Activated CD8-positive, alpha-beta memory T cell treated with anti-CD3 and anti-CD28 coated beads, Interleukin-2, amount 50 U/mL, for 48 hours (primary cell): ENCODE results near the gene NTN1.
A peak's percentile ranks its signal among the peaks of the same experiment; 100 is the strongest.

Experiments
- DNase-seq: peaks from one replicate; pipeline ENCODE4 v3.0.0-alpha.2; 2020

The NTN1 gene

GRCh38 chr17:9235346-9235745, 214.0 kb downstream of the NTN1 start:
- DNase-seq, result no peak

DNA sequence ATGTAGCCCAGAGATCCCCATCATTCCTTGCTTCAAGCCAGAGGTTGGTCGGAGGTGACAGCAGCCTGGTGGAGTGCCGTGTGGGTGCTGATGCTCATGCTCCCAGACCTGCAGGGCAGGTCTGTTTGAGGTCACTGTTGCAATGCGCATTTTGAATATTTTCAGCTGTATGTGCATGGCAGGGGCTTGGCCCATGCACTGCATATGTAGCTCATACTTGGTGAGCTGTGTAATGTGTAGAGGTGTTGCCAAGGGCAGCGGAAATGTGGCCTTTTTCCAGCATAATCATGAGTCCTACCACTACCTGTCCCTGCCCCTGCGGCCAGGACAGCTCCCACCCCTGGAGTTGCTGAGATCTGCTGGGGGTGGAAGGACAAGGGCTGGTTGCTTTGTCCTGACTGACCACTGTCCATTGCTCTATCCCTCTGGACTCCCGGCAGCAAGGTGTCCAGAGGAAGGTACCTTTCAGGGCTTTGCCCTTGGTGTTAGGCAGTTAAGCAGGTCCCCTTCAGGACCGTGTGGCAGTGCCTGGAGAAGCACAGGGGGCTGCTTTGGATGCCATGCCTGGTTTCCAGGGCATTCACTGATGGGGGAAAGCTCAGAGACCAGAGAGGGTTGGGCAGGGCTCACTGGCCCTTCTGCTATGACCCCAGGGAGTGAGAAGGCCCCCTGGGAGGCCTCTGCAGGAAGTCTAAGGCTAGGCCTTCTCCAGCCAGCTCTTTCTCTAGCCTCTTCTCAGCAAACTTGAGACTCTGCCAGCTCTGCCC, 215.2 kb downstream of the NTN1 start:
- DNase-seq, result no peak

DNA sequence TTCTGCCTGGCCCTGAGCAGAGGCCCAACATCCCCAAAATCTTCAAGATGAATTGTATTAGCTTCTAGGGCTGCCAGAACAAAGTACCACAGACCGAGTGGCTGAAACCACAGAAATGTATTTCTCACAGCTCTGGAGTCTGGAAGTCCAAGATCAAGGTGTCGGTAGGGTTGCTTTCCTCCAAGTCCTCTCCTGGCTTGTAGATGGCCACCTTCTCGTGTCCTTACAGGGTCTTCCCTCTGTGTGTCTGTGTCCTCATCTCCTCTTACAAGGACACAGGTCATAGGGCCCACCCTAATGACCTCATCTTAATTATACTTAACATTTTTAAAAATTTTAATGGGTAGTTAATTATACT, 215.7 kb downstream of the NTN1 start:
- DNase-seq, result no peak

- no peak for DNase-seq
Measured at GRCh38 chr17:9237661-9238301, 216.5 kb downstream of the NTN1 start.

GRCh38 chr17:9238340-9239245, 217.3 kb downstream of the NTN1 start:
- no peak for DNase-seq

- peak; percentile 80 for DNase-seq
Measured at GRCh38 chr17:9239246-9239792, 218.0 kb downstream of the NTN1 start.

- peak; percentile 85 for DNase-seq
Measured at GRCh38 chr17:9239793-9240658, 218.7 kb downstream of the NTN1 start.

- no peak for DNase-seq
Measured at GRCh38 chr17:9240659-9241370, 219.5 kb downstream of the NTN1 start.

DNA sequence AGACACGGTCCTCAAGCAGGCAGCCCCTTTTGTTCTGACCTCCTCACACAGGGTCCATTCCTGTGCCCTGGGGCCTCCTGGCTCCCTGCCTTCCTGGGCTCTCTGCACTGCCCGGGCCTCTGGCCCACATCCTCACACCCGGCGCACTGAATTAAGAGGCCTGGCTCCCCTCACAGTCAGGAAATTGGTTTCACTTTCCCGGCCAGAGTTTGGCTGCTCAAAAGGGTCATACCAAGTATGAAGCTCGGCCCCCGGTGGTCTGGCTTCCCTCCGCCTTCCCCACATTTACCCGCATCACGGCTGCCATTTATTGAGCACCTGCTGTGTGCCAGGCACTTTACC, 220.0 kb downstream of the NTN1 start:
- no peak for DNase-seq

DNA sequence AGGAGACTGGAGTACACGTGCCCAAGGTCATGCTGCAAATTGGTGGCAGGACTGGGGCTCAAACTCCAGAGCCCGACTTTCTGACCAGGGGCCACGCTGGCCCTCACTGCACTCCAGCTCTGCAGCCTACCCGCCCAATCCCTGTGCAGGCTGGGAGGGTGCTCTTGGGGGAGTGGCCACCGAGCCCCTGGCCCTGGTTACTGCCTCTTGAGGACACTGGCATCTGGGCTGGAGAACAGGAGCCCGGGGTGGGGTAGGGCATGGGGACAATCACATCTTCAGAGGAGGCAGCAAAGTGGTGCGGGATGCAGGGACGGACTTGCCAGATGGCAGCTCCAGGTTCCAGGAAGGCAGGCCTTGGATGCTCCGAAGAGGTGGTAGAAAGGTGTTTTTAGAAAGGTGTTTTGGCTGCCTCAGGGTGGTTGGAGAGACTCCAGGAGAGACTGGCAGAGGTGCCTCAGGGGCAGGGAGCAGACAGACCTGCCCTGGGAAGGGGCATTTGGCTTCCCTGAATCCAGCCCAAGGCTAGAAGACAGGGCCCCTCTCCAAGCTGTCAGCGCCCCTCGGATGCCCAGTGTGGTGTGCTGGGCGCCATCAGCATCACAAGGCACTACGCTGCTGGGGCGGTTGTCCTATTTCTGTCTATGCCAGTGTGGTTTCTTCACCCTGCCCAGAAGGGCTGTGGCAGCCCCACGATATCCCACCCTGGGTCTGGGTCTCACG, 220.6 kb downstream of the NTN1 start:
- DNase-seq, result no peak

- no peak for DNase-seq
Measured at GRCh38 chr17:9242497-9242881, 221.2 kb downstream of the NTN1 start.

DNA sequence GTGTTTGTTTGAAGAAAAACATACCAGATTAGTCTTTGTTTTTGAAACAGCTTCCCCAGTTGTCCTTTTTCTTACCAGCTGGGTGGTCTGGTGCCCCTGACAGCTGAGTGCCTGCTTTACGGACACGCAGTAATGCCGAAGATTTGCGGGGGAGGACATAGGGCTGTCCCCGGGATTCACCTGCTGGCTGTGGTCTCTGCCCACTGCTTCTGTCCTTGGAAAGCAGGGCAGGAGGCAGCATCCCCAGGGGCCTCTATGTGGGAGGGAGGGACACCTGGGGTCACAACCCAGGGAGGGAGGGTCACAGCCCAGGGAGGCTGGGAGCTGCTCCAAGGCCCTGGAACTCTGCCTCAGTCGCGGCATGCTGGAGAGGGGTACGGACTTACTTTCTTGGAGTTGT, 221.7 kb downstream of the NTN1 start:
- DNase-seq, result no peak

DNA sequence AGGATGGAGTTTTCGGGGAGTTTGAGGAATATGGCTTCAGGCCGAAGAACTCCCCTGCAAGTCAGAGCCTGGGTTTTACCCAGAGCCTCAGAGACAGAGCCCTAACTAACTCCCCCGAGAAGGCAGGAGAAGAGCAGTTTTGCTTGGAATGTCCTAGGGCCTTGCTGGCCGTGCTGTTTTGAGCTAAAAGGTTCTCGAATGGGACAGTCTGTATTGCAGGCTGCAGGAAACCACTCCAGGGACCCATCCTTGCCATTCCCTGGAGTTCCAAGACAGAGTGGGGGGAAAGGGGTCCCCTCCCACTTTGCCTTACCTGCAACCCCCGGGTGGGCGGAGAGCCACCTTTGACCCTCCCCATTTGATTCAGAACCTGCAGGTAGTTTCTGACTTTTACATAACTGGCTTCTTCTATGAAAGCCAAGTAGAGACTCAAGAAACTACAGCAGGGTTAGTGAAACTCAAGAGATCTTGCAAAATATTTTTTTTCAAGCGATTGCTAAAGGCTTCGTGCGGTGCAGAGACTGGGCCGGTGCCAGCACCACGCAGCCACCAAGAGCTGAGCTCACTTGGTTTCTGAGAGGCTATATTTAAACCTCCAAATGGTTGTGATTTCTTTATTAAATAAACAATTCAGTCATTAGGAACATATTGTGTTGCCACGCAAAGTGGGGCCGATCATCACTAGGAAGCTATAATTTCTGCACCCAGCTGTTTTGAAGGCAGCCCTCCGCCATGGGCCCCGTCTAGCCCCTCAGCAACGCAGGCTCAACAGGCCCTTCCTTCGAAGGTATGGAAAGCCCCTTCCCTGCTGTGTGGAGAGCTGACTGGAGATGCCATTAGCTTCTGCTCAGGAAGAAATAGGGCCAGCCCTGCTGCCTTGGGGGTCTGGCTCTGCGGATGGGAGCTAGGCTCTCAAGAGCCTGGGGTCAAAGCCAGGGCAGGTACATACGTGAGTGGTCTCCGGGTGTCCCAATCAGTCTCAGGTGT, 223.0 kb downstream of the NTN1 start:
- DNase-seq, result no peak

GRCh38 chr17:9247401-9247938, 226.2 kb downstream of the NTN1 start:
- DNase-seq, result no peak

GRCh38 chr17:9249245-9249953, 228.1 kb downstream of the NTN1 start:
- no peak for DNase-seq

GRCh38 chr17:9251273-9251672, 230.0 kb downstream of the NTN1 start:
- DNase-seq, result no peak

GRCh38 chr17:9253308-9253707, 232.0 kb downstream of the NTN1 start:
- no peak for DNase-seq

GRCh38 chr17:9254841-9255240, 233.5 kb downstream of the NTN1 start:
- no peak for DNase-seq

GRCh38 chr17:9255833-9256232, 234.5 kb downstream of the NTN1 start:
- DNase-seq, result no peak
